HG03045 (cell line): ENCODE measurements around the gene CFAP221.

Source experiments
- ATAC-seq: cut with Tn5 transposase; IDR thresholded peaks from one replicate; pipeline ENCODE4 v1.9.1; 2021; ENCODE audit warnings: mild to moderate bottlenecking, moderate library complexity; ENCODE audit not compliant: unreplicated experiment

The CFAP221 gene

DNA sequence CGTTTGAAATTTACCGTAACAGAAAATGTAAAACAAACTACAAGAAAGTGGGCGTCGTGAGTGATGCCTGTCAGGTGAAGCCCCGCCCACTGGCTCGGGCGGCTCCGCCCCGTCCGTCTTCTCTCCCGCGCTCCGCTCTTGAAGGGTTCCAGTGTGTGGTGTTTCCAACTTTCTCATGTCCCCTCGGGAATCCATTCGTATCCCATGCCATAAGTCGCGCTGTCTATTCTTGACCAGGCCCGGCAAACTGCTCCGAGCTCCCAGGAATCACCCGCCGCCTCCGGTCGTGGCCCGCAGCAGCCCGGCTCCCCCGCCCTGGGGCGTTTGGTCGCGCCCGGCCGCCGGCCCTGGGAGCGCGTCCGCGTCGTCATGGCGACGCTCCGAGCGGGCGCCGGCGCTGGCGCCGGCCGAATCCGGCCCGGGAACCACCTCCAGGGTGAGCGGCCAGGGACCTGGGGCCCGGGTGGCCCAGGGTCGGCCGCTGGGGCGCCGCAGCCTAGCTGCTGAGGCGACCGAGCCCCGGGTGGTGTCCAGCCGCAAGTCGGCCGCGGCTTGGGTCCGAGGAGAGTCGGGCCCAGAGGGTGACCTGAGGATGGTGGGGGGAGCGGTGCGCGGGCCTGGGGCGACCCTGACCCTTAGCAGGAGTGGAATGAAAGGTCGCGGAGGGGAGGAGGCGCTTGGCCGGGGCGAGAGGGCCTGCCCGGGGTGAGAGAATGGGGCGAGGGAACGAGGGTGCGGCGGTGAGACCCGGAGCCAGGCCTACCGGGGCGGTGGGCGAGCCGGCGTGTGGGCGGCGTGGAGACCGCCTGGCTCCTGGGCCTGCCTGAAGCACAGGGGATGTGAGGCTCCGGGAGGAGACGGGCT, at the start of gene CFAP221:
CFAP221 (plus strand) TSS at position 375 of the 864 bp plus-strand sequence. CDS start 1,683 bp downstream, outside the sequence.
- ATAC-seq: peak; percentile 79

DNA sequence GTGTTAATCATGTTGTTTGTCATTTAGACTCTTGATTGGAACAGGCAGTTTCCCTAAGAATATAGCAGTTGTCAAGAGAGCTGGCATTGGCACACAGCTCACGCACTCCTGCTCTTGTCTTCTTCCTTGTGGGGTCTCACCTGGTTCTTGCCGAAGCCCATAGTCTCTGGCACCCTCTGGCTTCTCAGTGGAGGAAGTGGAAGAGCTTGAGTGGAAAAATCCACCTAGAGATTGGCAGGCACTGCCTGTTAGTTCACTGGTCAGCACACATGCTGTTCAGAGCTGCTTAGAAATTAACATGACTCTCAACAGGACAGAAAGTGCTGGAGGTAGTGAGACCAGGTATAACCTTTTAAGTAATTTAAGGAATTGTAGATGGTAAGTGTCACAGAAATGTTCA, 48.3 kb upstream of the CFAP221 start:
- ATAC-seq: no peak

DNA sequence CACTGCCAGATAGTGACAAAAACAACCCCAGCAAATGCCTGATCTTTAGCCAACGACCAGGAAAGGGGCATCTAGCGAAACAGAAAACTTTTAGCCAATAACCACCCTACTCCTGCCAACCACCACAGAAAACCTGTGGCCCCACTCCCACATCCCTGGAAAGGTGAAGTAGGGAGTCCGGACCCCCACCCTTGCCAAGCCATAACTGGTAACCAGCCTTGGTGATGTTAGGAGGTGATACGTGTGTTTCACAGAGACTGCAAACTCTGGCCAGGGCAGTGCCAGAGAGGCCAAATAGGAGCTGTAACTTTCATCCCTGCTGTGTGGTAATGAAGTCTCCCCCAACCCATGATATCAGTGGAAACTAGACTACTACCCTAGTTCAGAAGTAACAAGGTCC, 47.6 kb upstream of the CFAP221 start:
- no peak for ATAC-seq

DNA sequence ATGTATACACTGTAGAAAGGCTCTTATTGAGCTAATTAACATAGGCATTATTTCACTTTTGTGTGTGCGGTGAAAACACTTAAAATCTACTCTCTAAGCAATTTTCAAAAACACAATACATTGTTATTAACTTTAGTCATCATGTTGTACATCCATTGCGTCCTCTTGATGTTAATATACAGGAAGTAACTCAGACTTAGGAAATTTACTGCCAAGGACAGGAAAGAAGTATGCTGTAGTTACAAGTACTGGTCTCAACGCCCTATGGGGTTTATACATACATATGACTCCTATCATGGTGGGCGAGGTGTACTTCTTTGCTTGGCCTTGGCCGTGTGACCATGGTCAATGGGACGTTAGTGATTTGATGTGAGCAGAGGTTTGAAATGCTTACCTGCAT, 35.5 kb upstream of the CFAP221 start:
- ATAC-seq: no peak

DNA sequence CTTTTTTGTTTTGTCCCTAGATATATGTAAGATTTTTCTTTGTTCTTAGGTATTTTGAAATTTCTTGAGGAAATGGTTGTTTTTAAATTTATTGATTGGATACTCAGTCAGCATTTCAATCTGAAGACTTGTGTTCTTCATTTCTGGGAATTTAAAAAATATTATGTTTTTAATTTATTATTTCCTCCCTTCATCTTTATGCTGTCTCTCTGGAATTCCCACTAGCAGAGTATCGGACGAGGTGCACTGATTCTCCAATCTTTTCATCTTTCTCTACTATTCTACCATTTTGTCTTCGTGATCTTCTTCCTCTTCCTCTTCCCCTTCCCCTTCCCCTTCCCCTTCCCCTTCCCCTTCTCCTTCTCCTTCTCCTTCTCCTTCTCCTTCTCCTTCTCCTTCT, 32.3 kb upstream of the CFAP221 start:
- no peak for ATAC-seq

DNA sequence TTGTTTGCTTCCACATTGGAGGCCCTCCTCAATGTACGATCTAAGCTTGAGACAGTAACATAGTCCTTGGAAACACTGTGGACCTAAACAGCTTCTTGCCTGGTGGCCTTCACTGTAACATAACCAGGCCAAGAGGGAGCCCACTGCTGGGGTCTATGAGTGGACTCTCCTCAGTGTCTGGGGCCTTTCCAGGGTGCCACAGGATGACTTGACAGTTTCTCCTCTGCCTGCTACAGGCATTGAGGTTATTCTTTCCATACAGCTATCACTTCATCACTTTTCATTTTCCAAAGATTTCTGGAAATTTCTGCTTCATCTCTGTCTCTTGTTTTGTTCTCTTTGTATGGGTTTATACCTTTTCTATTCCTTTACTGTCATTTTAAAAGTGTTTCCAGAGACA, 31.3 kb upstream of the CFAP221 start:
- ATAC-seq: no peak

DNA sequence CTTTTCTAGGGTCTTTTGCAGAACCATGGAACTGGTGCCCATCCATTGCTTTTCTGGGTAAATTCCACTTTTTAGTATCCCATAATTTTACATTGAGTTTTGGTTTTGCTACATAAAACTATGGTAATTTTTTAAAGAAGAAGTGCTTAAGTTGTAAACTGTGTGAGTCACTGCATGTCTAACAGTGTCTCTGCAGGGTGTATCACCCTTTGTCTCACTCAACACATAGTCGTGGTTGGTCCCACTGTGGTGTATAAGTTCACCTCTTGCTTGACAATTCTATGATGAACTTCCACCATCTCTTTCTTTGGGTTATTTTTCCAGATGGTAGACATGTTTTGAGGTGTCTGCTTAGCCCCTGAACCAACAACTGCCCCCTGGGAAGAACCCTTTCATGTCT, 30.4 kb upstream of the CFAP221 start:
- ATAC-seq: no peak

DNA sequence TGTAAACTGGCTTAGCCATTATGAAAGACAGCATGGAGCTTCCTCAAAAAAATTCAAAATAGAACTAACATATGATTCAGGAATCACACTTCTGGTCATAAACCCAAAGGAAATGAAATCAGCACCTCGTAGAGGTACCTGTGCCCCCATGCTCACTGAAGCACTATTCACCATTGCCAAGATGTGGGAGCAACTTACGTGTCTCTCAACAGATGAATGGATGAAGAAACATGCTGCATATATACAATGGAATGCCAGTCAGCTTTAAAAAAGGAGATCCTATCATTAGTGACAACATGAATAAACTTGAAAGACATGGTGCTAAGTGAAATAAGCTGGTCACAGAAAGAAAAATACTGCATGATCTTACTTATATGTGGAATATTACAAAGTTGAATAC, 28.1 kb upstream of the CFAP221 start:
- no peak for ATAC-seq

DNA sequence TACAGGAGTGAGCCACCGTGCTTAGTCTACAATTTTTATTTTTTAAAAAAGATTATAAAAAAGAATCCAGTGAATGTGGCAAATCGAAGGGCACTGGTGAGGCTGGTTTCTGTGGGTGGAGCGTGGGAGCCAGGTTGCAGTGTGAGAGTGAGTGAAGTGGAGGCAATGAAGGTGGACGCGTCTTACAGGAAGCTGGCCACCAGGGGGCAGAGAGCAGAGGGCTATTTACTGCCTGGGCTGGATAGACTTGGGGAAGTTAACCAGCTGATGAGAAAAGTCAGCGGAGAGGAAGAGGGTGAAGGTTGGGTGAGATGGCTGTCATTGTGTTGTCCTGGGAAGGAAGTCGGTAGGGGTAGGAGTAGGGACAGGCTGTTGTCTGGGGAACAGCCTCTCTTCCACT, 26.8 kb upstream of the CFAP221 start:
- ATAC-seq: peak; percentile 77

DNA sequence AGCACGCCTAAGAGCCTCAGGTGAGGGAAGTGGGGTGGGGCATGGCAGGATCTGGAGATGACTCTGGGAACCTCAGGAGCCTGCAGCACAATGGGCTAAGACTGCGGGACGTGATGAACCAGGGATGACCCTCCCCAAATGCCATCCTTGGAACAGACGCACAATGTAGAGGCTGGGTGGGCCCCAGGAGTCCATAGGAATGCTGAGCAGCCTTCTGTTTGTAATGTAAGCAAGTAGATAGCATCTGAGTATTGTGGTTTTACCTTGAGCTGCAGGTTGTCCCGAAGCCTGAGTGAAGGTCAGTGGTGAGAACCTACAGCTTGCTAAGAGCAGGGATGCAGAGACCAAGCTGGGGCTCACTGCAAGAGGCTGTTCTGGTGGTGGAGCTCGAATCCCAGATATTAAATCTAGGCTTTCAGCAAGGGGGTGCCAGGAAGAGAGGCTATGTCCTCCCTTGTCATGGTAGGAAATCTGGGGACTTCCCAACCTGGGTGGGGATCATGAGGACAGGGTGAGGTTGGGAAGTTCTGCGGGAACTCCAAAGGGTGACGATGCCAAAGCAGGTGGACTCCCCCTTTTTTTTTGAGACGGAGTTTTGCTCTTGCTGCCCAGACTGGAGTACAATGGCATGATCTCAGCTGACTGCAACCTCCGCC, 25.7 kb upstream of the CFAP221 start:
- ATAC-seq: no peak

DNA sequence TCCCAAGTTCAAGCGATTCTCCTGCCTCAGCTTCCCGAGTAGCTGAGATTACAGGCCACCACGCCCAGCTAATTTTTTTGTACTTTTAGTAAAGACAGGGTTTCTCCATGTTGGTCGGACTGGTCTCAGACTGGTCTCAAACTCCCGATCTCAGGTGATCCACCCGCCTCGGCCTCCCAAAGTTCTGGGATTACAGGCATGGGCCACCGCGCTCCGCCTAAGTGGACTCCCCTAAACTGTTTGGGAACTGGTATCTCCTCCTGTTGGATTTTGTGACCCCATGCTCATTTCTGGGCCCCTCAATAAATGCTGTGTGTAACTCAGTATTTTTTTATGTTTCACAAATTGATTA, 25.2 kb upstream of the CFAP221 start:
- no peak for ATAC-seq

DNA sequence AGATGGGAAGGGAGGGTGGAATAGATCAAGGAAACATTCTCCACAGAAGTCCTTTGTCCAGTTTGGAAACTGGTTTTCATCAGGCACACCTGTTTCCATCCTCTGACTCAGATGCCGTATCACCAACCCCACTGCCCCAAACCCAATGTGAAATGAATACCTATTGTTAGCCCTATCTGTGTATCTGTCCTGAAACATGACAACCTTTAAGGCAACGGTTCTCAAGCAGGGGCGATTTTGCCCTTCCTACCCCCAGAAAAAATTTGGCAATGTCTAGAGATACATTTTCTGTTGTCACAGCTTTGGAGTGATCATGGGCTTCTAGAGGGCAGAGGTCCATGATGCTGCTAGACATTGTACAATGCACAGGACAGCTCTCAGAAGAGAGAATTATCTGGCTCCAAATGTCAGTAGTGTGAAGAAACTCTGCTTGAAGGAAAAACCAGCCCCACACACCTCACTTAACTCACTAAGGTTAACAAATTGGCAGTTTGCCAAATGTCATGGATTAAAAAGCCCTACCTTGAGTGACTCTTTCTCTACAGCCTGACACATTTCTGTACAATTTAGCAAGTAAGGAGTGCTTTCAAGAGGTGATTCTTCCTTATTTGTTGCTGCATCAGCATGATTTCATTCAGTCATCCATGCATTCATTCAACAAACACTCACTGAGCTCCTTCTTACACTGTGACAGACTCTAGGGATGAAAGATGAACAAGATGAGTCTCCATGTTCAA, 23.4 kb upstream of the CFAP221 start:
- ATAC-seq: no peak

DNA sequence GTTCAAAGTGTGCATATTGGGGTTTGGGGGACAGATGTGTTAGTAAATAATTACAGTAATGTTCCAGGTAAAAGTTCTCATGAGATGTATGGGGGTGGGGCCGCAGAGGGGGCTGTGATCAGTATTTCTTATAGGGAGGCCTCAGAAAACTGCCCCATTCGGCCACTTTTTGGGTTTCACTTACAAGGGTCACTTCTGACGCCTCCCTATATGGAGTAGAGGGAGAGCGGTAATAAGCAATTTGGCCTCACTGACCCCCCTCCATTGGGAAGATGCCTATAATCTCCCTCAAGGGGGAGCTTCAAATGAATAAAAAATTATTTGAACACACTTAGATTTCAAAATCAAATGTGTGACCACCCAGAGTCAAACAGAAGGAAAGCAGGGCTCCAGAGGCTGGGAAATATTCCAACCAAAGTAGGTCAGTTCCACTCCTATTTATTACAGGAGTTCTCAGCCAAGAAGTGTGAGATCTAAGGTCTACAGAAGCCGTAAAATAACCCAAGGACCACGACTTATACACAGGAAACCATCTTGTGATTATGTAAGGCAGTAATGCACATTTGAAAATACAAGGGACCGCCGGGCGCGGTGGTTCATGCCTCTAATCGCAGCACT, 22.7 kb upstream of the CFAP221 start:
- no peak for ATAC-seq

DNA sequence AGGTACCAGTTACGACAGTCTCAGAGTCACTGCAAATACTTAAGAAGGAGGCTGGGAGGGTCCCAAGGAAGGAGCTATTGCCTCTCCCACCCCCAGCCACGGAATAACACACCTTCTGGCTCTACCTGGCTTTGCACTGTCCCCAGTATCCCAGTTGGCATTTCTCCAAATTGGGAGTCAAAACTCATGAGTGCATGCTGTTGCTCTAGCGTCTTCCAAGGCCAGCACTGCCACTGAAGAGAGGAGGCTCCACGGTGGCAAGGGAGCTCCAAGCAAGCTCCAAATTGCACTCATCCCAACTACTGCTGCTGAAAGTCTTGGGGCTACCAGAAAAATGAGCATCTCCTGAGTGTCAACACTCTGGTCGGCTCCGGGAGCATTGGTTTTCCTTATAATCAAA, 21.6 kb upstream of the CFAP221 start:
- ATAC-seq: no peak

DNA sequence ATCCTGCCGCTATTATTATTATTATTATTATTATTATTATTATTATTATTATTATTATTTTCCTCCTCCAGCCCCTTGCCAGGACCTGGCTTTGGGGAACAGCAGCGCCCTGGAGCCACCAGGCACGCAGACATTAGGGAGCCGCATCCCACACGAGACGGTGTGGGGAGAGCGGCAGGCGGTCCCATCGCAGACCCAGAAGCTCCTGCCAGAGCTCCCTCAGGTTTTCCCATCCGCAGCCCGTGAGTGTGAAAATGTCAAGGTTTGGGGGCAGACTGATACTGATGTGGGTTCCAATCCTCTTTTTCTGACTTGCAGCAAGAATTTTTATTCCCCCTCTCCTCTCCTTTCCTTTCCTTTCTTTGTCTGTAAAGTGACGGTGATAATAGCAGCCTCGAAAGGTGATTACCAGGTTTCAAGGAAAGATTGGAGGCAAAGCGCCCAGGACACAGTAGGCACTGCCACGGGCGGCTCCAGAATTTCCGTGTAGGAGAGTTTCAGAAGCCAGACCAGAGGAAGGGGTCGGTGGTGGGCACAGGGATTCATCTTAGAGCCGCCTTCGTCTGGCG, 20.8 kb upstream of the CFAP221 start:
- ATAC-seq: no peak

DNA sequence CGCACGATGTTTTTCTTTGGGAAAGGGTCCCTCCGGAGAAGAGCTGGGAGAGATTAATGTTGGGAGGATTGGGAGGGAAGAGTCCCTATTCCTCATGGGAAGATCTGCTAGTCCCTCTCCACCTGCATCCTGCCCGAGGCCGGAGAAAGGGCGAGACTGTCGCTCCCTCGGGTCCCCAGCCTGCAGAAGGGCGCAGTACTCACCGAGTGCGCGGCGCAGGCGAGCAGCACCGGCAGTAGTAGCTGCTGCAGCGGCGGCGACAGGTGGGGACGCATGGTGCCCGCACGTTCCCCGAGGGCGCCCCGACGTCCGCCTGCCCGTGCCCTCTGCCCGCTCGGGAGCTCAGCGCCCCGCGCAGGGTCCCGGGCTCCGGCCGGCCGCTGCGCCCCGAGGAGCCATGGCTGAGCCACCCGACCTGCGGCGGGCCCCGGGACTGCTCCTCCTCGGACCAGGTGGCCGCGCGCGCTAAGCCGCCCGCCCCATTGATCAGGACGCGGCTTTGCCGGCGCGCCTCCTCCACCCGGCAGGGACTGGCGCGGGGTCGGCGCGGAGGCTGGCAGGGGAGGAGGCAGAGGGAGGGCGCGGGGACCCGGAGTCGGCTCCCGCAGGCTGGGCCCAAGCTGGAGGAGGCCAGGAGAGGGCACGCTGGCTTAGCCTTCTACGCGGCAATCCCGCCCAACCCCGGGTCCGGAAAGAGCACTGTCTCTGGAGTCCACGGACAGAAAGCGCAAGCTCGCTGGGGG, 20.1 kb upstream of the CFAP221 start, which contains the start of gene SCTR:
SCTR (minus strand) TSS at position 532 of the 743 bp plus-strand sequence; CDS start at position 275, 257 bp downstream.
- ATAC-seq: no peak

DNA sequence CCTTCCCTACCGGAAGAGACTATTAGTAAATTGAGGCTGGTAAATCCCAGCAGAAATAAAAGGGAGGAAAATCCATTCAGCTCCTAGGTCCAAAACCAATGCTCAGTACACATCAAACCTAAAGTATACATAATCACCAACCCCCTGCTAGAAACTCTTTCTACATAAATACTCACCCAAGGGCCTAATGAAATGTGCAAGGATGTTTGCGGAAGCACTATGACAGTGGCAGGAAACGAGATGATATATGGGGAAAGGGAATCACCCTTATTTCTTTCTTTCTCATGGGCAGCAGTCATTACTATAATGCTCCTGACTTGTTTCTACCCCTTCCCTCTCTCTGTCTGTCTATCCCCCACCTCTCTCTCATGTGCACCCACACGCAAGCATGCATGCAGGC, 18.6 kb upstream of the CFAP221 start:
- no peak for ATAC-seq

DNA sequence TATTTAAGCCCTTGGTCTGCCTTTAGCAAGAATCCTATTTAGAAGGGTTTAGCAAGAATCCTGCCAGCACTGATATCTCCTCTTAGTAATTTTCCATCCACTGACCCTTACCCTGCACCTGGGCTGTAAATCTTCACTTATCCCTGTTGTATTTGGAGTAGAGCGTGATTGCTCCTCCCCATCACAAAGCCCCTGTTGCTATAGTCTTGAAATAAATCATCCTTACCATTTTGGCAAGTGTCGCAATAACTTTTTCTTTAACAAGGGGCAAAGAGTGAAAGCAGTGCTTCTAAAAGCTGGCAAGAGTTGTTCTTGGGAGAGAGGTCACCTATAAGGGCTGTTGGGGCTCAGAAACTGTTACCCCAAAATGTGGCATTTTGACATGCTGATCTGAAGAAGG, 16.2 kb upstream of the CFAP221 start:
- no peak for ATAC-seq

DNA sequence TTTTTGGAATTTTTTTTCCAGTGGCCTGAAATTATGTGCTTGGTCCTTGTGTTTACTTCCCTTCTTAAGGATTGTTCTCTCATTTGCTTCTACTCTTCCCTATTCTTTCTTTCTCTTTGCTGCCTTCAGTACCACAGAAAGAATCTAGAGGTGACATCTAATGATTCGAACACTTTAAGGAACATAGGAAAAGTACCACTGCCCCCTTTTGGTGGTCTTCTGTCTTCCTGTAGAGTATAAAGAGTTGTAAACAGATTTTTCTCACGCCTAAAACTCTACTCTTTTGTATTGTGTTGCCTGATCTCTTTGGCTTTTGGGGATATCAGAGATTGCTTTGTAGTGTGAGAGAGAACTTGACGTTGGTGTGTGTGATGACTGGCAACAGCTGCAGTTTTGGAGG, 13.0 kb upstream of the CFAP221 start:
- no peak for ATAC-seq

DNA sequence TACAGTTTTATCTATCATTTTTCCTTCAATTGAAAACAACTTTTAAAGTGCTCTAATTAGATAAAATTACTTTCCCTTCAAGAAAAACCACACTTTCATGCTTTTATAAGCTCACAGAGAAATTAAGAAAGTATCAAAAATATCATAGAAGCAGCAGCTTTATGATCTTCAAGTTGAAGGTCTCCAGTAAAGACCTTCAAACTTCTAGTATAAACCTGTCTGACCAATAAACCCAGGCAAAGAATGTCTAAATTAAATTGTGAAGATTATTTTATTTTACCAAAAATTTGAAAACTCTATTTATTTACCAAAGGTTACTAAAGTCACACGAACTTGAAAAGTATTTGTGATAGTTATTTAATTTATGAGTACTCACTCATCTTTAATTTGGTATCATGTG, 10.7 kb upstream of the CFAP221 start:
- ATAC-seq: no peak
